ENCODE measurements around the gene PFDN1.

- TF ChIP-seq MAX (IDR thresholded peaks at IDR 0.05) (no peak), POLR2AphosphoS5 (IDR thresholded peaks at IDR 0.05; ENCODE audit: low read depth, low read length) (no peak), EZH2phosphoT487 (IDR thresholded peaks at IDR 0.05; ENCODE audit: borderline replicate concordance) (no peak), CEBPB (IDR thresholded peaks at IDR 0.05; ENCODE audit: low read depth) (no peak), JUND (IDR thresholded peaks at IDR 0.05) (no peak), POLR2A (IDR thresholded peaks at IDR 0.05; ENCODE audit: borderline replicate concordance, extremely low read depth, insufficient read depth, insufficient read length) (no peak), CTCF (IDR thresholded peaks at IDR 0.05 in 2 of 3, conservative IDR thresholded peaks at IDR 0.05 in 1 of 3; ENCODE audit: borderline replicate concordance in 1 of 3, insufficient read depth in 1 of 3, low read depth in 2 of 3, low read length in 2 of 3) (no peak), EZH2 (IDR thresholded peaks at IDR 0.05) (no peak), YY1 (IDR thresholded peaks at IDR 0.05; ENCODE audit: extremely low read depth, insufficient replicate concordance, low read depth, low read length) (no peak), SRF (IDR thresholded peaks at IDR 0.05; ENCODE audit: low read depth) (no peak), ZBTB33 (IDR thresholded peaks at IDR 0.05; ENCODE audit: extremely low read depth, insufficient replicate concordance, low read length) (no peak), RAD21 (IDR thresholded peaks at IDR 0.05; ENCODE audit: low read depth) (no peak), ATF3 (IDR thresholded peaks at IDR 0.05) (no peak), ZNF274 (IDR thresholded peaks at IDR 0.05; ENCODE audit: low read depth, low read length) (no peak)
Observed at GRCh38 chr5:140197023-140197422, 105.9 kb downstream of the PFDN1 start.
